ENCODE results near the gene EXOC4. TPM values are rescaled to one million over a fixed set of nuclear protein-coding genes. Genes with fewer than 3 reads are reported as not detected.

The EXOC4 gene
- total and polyA plus RNA-seq, 2 donors (not counting 3 experiments of a cell fraction or from before 2014, with no cell fraction given) = 20.3 to 73.1 TPM

GRCh38 chr7:133786401-133786937 lies 533.6 kb downstream of the EXOC4 start:
- Histone ChIP-seq H3K4me3 (replicated peaks in 1 of 3; ENCODE audit: insufficient read depth in 1 of 3, low read depth in 1 of 3, low read length in 3 of 3) (no peak overlapping the region), H3K4me2 (ENCODE audit: insufficient read depth, low read length) (no peak overlapping the region), H3K9me1 (replicated peaks; ENCODE audit: control insufficient read depth, extremely low read depth, insufficient read depth, low read length) (no peaks in the 10 kb centered on the region), H3K4me1 (ENCODE audit: control insufficient read depth, extremely low read depth, insufficient read depth, low read length) (no peaks in the 10 kb centered on the region), H2AFZ (ENCODE audit: low read depth, low read length) (no peak overlapping the region), H4K20me1 (replicated peaks; ENCODE audit: control insufficient read depth, extremely low read depth, insufficient read depth, low read length) (no peaks in the 10 kb centered on the region), H3K27ac (ENCODE audit: insufficient read depth, low read depth, low read length) (no peak overlapping the region), H3K27me3 (ENCODE audit: control insufficient read depth in 2 of 2, insufficient read depth in 2 of 2, low read length in 2 of 2) (no peaks in the 10 kb centered on the region), H3K9me3 (replicated peaks; ENCODE audit: control insufficient read depth, insufficient read depth, low read length) (no peaks in the 10 kb centered on the region), H3K79me2 (ENCODE audit: control insufficient read depth, insufficient read depth, low read length) (no peaks in the 10 kb centered on the region), H3K36me3 (ENCODE audit: control insufficient read depth in 2 of 2, extremely low read depth in 1 of 2, insufficient read depth in 2 of 2, low read length in 2 of 2) (no peaks in the 10 kb centered on the region), H3K9ac (replicated peaks; ENCODE audit: extremely low read depth, insufficient read depth, low read length) (no peak overlapping the region)
- CTCF ChIA-PET = no interaction called here
- dilution Hi-C loops (cut with MboI; ENCODE audit: extremely low pct_ligation_motif_present, low sequenced_read_pairs) (no loop called here), intact Hi-C loops (cut with micrococcal nuclease) (no loop called here)
- TF ChIP-seq FOS (IDR thresholded peaks at IDR 0.05; ENCODE audit: borderline replicate concordance, insufficient read depth, low read length) (no peak), CTCF (IDR thresholded peaks at IDR 0.05; ENCODE audit: extremely low read depth in 1 of 2, insufficient read depth in 1 of 2, low read depth in 1 of 2, low read length in 2 of 2) (no peak), GATA2 (IDR thresholded peaks at IDR 0.05; ENCODE audit: insufficient read depth, insufficient read length, low read depth, low read length) (no peak), MYC (IDR thresholded peaks at IDR 0.05; ENCODE audit: low read depth, low read length) (no peak), JUN (IDR thresholded peaks at IDR 0.05; ENCODE audit: borderline replicate concordance, insufficient read depth, insufficient read length, low read depth) (no peak), POLR2A (IDR thresholded peaks at IDR 0.05; ENCODE audit: low read depth, low read length) (no peak), EZH2 (IDR thresholded peaks at IDR 0.05; ENCODE audit: borderline replicate concordance, low read depth, low read length, severe bottlenecking) (no peak), POLR2AphosphoS5 (IDR thresholded peaks at IDR 0.05; ENCODE audit: insufficient read depth, low read depth, low read length) (no peak)
- TF ChIP-seq, protein P1, sequence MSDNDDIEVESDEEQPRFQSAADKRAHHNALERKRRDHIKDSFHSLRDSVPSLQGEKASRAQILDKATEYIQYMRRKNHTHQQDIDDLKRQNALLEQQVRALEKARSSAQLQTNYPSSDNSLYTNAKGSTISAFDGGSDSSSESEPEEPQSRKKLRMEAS (IDR thresholded peaks at IDR 0.05; ENCODE audit: insufficient read depth, insufficient read length) = no peak
- POLR2A ChIA-PET = no interaction called here
- BruUV-seq (replicated peaks) = no TSS peak
- no peak for DNase-seq (ENCODE audit: low read depth, low spot score)
- FAIRE-seq = no peak
